Measurements from ENCODE around the gene TFAP2C.

- TF ChIP-seq CHD2 (IDR thresholded peaks at IDR 0.05; ENCODE audit: borderline replicate concordance, low read depth, low read length), result no peak
- TF ChIP-seq, protein P1, sequence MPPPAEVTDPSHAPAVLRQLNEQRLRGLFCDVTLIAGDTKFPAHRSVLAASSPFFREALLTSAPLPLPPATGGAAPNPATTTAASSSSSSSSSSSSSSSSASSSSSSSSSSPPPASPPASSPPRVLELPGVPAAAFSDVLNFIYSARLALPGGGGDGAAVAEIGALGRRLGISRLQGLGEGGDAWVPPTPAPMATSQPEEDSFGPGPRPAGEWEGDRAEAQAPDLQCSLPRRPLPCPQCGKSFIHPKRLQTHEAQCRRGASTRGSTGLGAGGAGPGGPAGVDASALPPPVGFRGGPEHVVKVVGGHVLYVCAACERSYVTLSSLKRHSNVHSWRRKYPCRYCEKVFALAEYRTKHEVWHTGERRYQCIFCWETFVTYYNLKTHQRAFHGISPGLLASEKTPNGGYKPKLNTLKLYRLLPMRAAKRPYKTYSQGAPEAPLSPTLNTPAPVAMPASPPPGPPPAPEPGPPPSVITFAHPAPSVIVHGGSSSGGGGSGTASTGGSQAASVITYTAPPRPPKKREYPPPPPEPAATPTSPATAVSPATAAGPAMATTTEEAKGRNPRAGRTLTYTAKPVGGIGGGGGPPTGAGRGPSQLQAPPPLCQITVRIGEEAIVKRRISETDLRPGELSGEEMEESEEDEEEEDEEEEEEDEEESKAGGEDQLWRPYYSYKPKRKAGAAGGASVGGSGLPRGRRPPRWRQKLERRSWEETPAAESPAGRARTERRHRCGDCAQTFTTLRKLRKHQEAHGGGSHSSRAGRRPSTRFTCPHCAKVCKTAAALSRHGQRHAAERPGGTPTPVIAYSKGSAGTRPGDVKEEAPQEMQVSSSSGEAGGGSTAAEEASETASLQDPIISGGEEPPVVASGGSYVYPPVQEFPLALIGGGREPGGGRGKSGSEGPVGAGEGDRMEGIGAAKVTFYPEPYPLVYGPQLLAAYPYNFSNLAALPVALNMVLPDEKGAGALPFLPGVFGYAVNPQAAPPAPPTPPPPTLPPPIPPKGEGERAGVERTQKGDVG (CRISPR knock-in tag; IDR thresholded peaks at IDR 0.05), result no peak
- TF ChIP-seq, protein P2, sequence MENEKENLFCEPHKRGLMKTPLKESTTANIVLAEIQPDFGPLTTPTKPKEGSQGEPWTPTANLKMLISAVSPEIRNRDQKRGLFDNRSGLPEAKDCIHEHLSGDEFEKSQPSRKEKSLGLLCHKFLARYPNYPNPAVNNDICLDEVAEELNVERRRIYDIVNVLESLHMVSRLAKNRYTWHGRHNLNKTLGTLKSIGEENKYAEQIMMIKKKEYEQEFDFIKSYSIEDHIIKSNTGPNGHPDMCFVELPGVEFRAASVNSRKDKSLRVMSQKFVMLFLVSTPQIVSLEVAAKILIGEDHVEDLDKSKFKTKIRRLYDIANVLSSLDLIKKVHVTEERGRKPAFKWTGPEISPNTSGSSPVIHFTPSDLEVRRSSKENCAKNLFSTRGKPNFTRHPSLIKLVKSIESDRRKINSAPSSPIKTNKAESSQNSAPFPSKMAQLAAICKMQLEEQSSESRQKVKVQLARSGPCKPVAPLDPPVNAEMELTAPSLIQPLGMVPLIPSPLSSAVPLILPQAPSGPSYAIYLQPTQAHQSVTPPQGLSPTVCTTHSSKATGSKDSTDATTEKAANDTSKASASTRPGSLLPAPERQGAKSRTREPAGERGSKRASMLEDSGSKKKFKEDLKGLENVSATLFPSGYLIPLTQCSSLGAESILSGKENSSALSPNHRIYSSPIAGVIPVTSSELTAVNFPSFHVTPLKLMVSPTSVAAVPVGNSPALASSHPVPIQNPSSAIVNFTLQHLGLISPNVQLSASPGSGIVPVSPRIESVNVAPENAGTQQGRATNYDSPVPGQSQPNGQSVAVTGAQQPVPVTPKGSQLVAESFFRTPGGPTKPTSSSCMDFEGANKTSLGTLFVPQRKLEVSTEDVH (IDR thresholded peaks at IDR 0.05; ENCODE audit: low read depth, partially characterized antibody), result no peak
- TF ChIP-seq REST (IDR thresholded peaks at IDR 0.05; ENCODE audit: low read depth, low read length), result no peak
- no peak for TF ChIP-seq YY1 (IDR thresholded peaks at IDR 0.05; ENCODE audit: low read depth, low read length)
- TF ChIP-seq RFX5 (IDR thresholded peaks at IDR 0.05; ENCODE audit: low read depth, low read length), result no peak
- no peak for TF ChIP-seq CBX5 (IDR thresholded peaks at IDR 0.05; ENCODE audit: low read depth)
- TF ChIP-seq ATF3 (IDR thresholded peaks at IDR 0.05; ENCODE audit: borderline replicate concordance, extremely low read depth, low read depth, low read length), result no peak
Measured at GRCh38 chr20:56688106-56688505, 59.0 kb downstream of the TFAP2C start.

Data from GM12878 (cell line).